Measurements from ENCODE around the gene LDLRAD3.

DNA sequence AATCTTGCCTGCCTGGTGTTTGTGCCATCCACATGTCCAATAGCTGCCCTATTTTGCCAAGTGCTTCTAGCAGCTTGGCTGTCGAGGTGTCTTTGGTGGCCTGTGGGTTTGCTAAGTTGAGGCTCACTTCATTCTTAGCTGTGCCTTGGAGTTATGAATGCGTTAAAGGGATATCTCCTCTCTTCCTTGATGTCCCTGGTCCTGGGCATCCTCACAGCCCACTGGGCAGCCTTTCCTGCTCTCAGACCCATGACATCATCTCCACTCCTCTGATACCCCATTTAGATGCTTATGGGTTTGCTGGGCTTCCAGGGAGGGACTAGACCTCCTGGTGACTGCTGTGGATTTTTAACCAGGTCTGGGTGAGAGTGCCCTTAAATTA is 1.3 kb downstream of the LDLRAD3 start:
- TF ChIP-seq, protein P1, sequence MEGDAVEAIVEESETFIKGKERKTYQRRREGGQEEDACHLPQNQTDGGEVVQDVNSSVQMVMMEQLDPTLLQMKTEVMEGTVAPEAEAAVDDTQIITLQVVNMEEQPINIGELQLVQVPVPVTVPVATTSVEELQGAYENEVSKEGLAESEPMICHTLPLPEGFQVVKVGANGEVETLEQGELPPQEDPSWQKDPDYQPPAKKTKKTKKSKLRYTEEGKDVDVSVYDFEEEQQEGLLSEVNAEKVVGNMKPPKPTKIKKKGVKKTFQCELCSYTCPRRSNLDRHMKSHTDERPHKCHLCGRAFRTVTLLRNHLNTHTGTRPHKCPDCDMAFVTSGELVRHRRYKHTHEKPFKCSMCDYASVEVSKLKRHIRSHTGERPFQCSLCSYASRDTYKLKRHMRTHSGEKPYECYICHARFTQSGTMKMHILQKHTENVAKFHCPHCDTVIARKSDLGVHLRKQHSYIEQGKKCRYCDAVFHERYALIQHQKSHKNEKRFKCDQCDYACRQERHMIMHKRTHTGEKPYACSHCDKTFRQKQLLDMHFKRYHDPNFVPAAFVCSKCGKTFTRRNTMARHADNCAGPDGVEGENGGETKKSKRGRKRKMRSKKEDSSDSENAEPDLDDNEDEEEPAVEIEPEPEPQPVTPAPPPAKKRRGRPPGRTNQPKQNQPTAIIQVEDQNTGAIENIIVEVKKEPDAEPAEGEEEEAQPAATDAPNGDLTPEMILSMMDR (IDR thresholded peaks at IDR 0.05; ENCODE audit: borderline replicate concordance, extremely low read depth, low read length, poor library complexity, severe bottlenecking): no peak
- no peak for TF ChIP-seq EZH2 (IDR thresholded peaks at IDR 0.05; ENCODE audit: borderline replicate concordance, low read depth, low read length, severe bottlenecking)

Data from DND-41 (cell line).